ENCODE results near the gene PPIH. TPM values are rescaled to one million over a fixed set of nuclear protein-coding genes. Genes with fewer than 3 reads are reported as not detected.
A peak's percentile ranks its signal among the peaks of the same experiment; 100 is the strongest.
"Not testable (repeated sequence)": the region's sequence is repeated elsewhere in the genome, so short reads cannot be mapped to it uniquely, and the experiment has no call there.

PPIH gene
- polyA plus RNA-seq, 1 donor (not counting 4 experiments of a cell fraction or from before 2014, with no cell fraction given), result 94.1 TPM

GRCh38 chr1:42680921-42681683 lies 22.9 kb downstream of the PPIH start:
- no peaks in the 10 kb centered on the region for H3K9me1 ChIP-seq (ENCODE audit: control insufficient read depth, extremely low read depth, insufficient read depth, low read length)
- TF ChIP-seq EZH2 (IDR thresholded peaks at IDR 0.05; ENCODE audit: low read length), result no peak
- TF ChIP-seq, protein P1, sequence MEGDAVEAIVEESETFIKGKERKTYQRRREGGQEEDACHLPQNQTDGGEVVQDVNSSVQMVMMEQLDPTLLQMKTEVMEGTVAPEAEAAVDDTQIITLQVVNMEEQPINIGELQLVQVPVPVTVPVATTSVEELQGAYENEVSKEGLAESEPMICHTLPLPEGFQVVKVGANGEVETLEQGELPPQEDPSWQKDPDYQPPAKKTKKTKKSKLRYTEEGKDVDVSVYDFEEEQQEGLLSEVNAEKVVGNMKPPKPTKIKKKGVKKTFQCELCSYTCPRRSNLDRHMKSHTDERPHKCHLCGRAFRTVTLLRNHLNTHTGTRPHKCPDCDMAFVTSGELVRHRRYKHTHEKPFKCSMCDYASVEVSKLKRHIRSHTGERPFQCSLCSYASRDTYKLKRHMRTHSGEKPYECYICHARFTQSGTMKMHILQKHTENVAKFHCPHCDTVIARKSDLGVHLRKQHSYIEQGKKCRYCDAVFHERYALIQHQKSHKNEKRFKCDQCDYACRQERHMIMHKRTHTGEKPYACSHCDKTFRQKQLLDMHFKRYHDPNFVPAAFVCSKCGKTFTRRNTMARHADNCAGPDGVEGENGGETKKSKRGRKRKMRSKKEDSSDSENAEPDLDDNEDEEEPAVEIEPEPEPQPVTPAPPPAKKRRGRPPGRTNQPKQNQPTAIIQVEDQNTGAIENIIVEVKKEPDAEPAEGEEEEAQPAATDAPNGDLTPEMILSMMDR (optimal IDR thresholded peaks at IDR 0.05 in 1 of 3, IDR thresholded peaks at IDR 0.05 in 1 of 3, conservative IDR thresholded peaks at IDR 0.05 in 1 of 3; ENCODE audit: extremely low read depth in 1 of 3, insufficient read depth in 2 of 3, low read length in 3 of 3), result peak in 1 of 3 experiments; percentile 12
- no peaks in the 10 kb centered on the region for H3K9me3 ChIP-seq (ENCODE audit: control insufficient read depth, low read depth, low read length)
- H3K4me3 ChIP-seq (ENCODE audit: control insufficient read depth in 2 of 3, extremely low read depth in 1 of 3, insufficient read depth in 2 of 3, low read depth in 1 of 3, low read length in 3 of 3), result peak overlapping the region; percentile 72 to 95 (median 81)
- peak overlapping the region; percentile 89 for H3K4me2 ChIP-seq (ENCODE audit: control insufficient read depth, extremely low read depth, insufficient read depth, low read depth, low read length)
- H3K36me3 ChIP-seq (ENCODE audit: control insufficient read depth in 2 of 2, extremely low read depth in 1 of 2, insufficient read depth in 2 of 2, low read length in 2 of 2), result peaks cover 0 to 20% of the 10 kb centered on the region in 2 experiments
- peaks cover 47% of the 10 kb centered on the region for H3K79me2 ChIP-seq (ENCODE audit: control insufficient read depth, insufficient read depth, low read length)
- H2AFZ ChIP-seq (ENCODE audit: control insufficient read depth, low read length), result peak overlapping the region; percentile 57
- H3K27me3 ChIP-seq (ENCODE audit: control insufficient read depth, extremely low read depth, insufficient read depth, low read length), result no peaks in the 10 kb centered on the region
- H4K20me1 ChIP-seq (ENCODE audit: control insufficient read depth, extremely low read depth, insufficient read depth, low read length), result peaks cover 24% of the 10 kb centered on the region
- DNase-seq (ENCODE audit: low read depth, low spot score), result no peak
- dilution Hi-C loops (cut with MboI; ENCODE audit: extremely low pct_ligation_motif_present, low sequenced_read_pairs), result no loop called here
- H3K9ac ChIP-seq (ENCODE audit: control insufficient read depth, extremely low read depth, insufficient read depth, low read length), result peak overlapping the region; percentile 95
- H3K4me1 ChIP-seq (ENCODE audit: control insufficient read depth, extremely low read depth, insufficient read depth, low read length), result peaks cover 34% of the 10 kb centered on the region
- H3K27ac ChIP-seq (ENCODE audit: control insufficient read depth, insufficient read depth, low read length), result peak overlapping the region; percentile 91
- no peak for FAIRE-seq

DNA sequence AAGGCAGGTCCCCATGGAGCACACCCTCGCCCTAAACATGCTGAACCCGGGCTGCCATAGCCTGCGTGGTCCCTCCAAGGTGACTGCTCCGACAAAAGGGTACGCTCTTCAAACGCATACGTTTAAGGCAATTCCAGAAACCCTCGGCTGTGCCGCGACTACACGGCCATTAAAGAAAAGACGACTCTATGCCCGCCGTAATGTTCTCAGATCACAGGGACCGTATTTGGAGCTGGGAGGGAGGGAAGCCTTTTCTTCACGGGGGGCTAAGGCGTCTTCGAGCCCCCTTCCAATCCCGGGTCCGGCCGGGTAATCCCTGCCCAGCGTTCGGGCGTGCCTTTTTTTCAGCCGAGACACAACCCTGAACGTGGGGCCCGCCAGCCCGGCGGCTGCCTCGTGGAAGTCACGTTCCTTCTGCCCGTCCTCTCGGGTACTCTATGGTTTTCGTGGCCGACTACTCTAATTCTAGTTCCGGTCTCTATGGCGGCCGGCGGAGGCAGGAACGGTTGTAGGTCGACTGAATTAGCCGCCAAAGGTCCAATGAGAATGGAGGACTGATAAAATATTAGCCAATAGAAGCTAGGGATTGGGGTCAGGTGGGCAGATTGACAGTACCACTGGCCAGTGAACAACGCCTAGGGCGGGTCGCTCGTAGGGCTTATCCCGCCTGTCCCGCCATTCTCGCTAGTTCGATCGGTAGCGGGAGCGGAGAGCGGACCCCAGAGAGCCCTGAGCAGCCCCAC lies 23.7 kb downstream of the PPIH start, which contains the start of gene YBX1:
Gene YBX1, plus strand, starts transcription at position 678 of the 743 bp plus-strand sequence. CDS start 148 bp downstream, outside the sequence.
- Histone ChIP-seq H3K9me3 (ENCODE audit: control insufficient read depth, low read depth, low read length) (no peaks in the 10 kb centered on the region), H3K36me3 (ENCODE audit: control insufficient read depth in 2 of 2, extremely low read depth in 1 of 2, insufficient read depth in 2 of 2, low read length in 2 of 2) (peaks cover 0 to 20% of the 10 kb centered on the region in 2 experiments), H3K27me3 (ENCODE audit: control insufficient read depth, extremely low read depth, insufficient read depth, low read length) (no peaks in the 10 kb centered on the region), H3K79me2 (ENCODE audit: control insufficient read depth, insufficient read depth, low read length) (peaks cover 55% of the 10 kb centered on the region), H3K4me2 (ENCODE audit: control insufficient read depth, extremely low read depth, insufficient read depth, low read depth, low read length) (peak within 1 kb of the TSS; percentile 99), H3K4me3 (ENCODE audit: control insufficient read depth in 2 of 3, extremely low read depth in 1 of 3, insufficient read depth in 2 of 3, low read depth in 1 of 3, low read length in 3 of 3) (peak within 1 kb of the TSS; percentile 72 to 95 (median 81)), H2AFZ (ENCODE audit: control insufficient read depth, low read length) (peak within 1 kb of the TSS; percentile 57), H3K9me1 (ENCODE audit: control insufficient read depth, extremely low read depth, insufficient read depth, low read length) (no peaks in the 10 kb centered on the region), H3K9ac (ENCODE audit: control insufficient read depth, extremely low read depth, insufficient read depth, low read length) (peak within 1 kb of the TSS; percentile 95), H3K27ac (ENCODE audit: control insufficient read depth, insufficient read depth, low read length) (peak within 1 kb of the TSS; percentile 91), H3K4me1 (ENCODE audit: control insufficient read depth, extremely low read depth, insufficient read depth, low read length) (peaks cover 42% of the 10 kb centered on the region), H4K20me1 (ENCODE audit: control insufficient read depth, extremely low read depth, insufficient read depth, low read length) (peaks cover 31% of the 10 kb centered on the region)
- peak; percentile 93 for DNase-seq (ENCODE audit: low read depth, low spot score)
- peak; percentile 20 for FAIRE-seq
- dilution Hi-C loops (cut with MboI; ENCODE audit: extremely low pct_ligation_motif_present, low sequenced_read_pairs), result no loop called here
- TF ChIP-seq, protein P1 (optimal IDR thresholded peaks at IDR 0.05 in 1 of 3, IDR thresholded peaks at IDR 0.05 in 1 of 3, conservative IDR thresholded peaks at IDR 0.05 in 1 of 3; ENCODE audit: extremely low read depth in 1 of 3, insufficient read depth in 2 of 3, low read length in 3 of 3), result no peak
- TF ChIP-seq EZH2 (IDR thresholded peaks at IDR 0.05; ENCODE audit: low read length), result no peak

DNA sequence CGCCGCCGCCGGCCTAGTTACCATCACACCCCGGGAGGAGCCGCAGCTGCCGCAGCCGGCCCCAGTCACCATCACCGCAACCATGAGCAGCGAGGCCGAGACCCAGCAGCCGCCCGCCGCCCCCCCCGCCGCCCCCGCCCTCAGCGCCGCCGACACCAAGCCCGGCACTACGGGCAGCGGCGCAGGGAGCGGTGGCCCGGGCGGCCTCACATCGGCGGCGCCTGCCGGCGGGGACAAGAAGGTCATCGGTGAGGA lies 24.2 kb downstream of the PPIH start:
- peak overlapping the region; percentile 27 to 95 (median 72) for H3K4me3 ChIP-seq (ENCODE audit: control insufficient read depth in 2 of 3, extremely low read depth in 1 of 3, insufficient read depth in 2 of 3, low read depth in 1 of 3, low read length in 3 of 3)
- H3K9me1 ChIP-seq (ENCODE audit: control insufficient read depth, extremely low read depth, insufficient read depth, low read length); H2AFZ ChIP-seq (ENCODE audit: control insufficient read depth, low read length); dilution Hi-C loops (cut with MboI; ENCODE audit: extremely low pct_ligation_motif_present, low sequenced_read_pairs); H3K4me2 ChIP-seq (ENCODE audit: control insufficient read depth, extremely low read depth, insufficient read depth, low read depth, low read length); H3K27me3 ChIP-seq (ENCODE audit: control insufficient read depth, extremely low read depth, insufficient read depth, low read length); FAIRE-seq; DNase-seq (ENCODE audit: low read depth, low spot score); H3K9me3 ChIP-seq (ENCODE audit: control insufficient read depth, low read depth, low read length): not testable (repeated sequence)
- H3K9ac ChIP-seq (ENCODE audit: control insufficient read depth, extremely low read depth, insufficient read depth, low read length), result peak overlapping the region; percentile 95
- peaks cover 60% of the 10 kb centered on the region for H3K79me2 ChIP-seq (ENCODE audit: control insufficient read depth, insufficient read depth, low read length)
- H3K36me3 ChIP-seq (ENCODE audit: control insufficient read depth in 2 of 2, extremely low read depth in 1 of 2, insufficient read depth in 2 of 2, low read length in 2 of 2), result peaks cover 0 to 20% of the 10 kb centered on the region in 2 experiments
- peaks cover 33% of the 10 kb centered on the region for H4K20me1 ChIP-seq (ENCODE audit: control insufficient read depth, extremely low read depth, insufficient read depth, low read length)
- H3K4me1 ChIP-seq (ENCODE audit: control insufficient read depth, extremely low read depth, insufficient read depth, low read length), result peaks cover 45% of the 10 kb centered on the region
- peak overlapping the region; percentile 91 for H3K27ac ChIP-seq (ENCODE audit: control insufficient read depth, insufficient read depth, low read length)
